Stimulated activated naive B cell treated with anti-CD40 and anti-IgM and Interleukin-4, amounts not matched to agents 10 μg/mL and 1 μg/mL and 100 μg/mL, for 72 hours (primary cell): ENCODE measurements around the gene RAB26.

ENCODE experiments used
- ATAC-seq, 2 donors: fragments of 150-1000 bp; cut with Tn5 transposase; replicated peaks; 2 replicates each; pipeline ENCODE4 v1.10.0; 2021; ENCODE audit warnings: moderate library complexity in 1 of 2
- DNase-seq: peaks from one replicate; pipeline ENCODE4 v3.0.0; 2021
- H3K27ac Mint-ChIP-seq: one replicate; pipeline ENCODE4 v1.8.0; 2022; ENCODE audit warnings: mild to moderate bottlenecking, mixed read lengths
- H3K27me3 Mint-ChIP-seq, 2 donors: one replicate each; pipeline ENCODE4 v1.8.0; 2022; ENCODE audit warnings: mixed read lengths in 2 of 2
- H3K36me3 Mint-ChIP-seq, 2 donors: one replicate each; pipeline ENCODE4 v1.8.0; 2022; ENCODE audit warnings: mixed read lengths in 2 of 2, mild to moderate bottlenecking in 1 of 2
- H3K4me1 Mint-ChIP-seq, 2 donors: one replicate each; pipeline ENCODE4 v1.8.0; 2022; ENCODE audit warnings: mixed read lengths in 2 of 2, mild to moderate bottlenecking in 1 of 2
- H3K4me3 Mint-ChIP-seq, 2 donors: one replicate each; pipeline ENCODE4 v1.8.0; 2022; ENCODE audit warnings: mild to moderate bottlenecking in 2 of 2, mixed read lengths in 2 of 2, moderate library complexity in 1 of 2
- H3K9me3 Mint-ChIP-seq, 2 donors: one replicate each; pipeline ENCODE4 v1.8.0; 2022; ENCODE audit warnings: mixed read lengths in 2 of 2, mild to moderate bottlenecking in 1 of 2

RAB26 gene

GRCh38 chr16:2143878-2144485, 4.4 kb upstream of the RAB26 start:
- Mint-ChIP-seq H3K27me3 (no peaks in the 10 kb centered on the region), H3K9me3 (no peaks in the 10 kb centered on the region), H3K27ac (no peak overlapping the region), H3K4me1 (peaks cover 4 to 11% of the 10 kb centered on the region in 2 donors), H3K36me3 (peaks cover 0 to 3% of the 10 kb centered on the region in 2 donors), H3K4me3 (no peak overlapping the region)
- DNase-seq (no peak), ATAC-seq (no peak)

DNA sequence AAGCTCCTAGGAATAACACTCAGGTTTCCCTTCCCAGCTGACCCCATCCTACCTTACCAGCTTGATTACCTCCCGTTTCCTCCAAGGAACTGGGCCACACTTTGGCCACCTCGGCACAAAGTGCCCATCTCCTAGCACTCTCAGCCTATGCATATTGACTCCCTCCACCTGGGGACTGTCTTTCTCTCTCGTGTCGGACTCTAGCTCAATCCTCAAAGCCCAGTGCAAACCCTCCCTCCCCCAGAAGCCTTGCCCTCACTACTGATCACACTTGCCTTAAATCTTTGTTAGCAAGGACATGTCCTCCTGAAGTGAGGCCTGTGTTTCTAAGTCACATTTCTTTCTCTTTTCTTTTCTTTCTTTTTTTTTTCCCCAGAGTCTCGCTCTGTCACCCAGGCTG, 2.6 kb upstream of the RAB26 start:
- Mint-ChIP-seq H3K9me3 (no peaks in the 10 kb centered on the region), H3K27ac (peak overlapping the region; percentile 20), H3K4me1 (peaks cover 16 to 24% of the 10 kb centered on the region in 2 donors), H3K27me3 (no peaks in the 10 kb centered on the region), H3K36me3 (peaks cover 9 to 10% of the 10 kb centered on the region in 2 donors), H3K4me3 (no peak overlapping the region)
- DNase-seq = no peak
- ATAC-seq = no peak

GRCh38 chr16:2147378-2147777, 1.0 kb upstream of the RAB26 start:
- Mint-ChIP-seq H3K27ac (peak overlapping the region; percentile 9), H3K9me3 (no peaks in the 10 kb centered on the region), H3K4me3 (peak overlapping the region; percentile 21 to 55), H3K36me3 (peaks cover 21 to 23% of the 10 kb centered on the region in 2 donors), H3K4me1 (peaks cover 24 to 38% of the 10 kb centered on the region in 2 donors), H3K27me3 (no peaks in the 10 kb centered on the region)
- DNase-seq = no peak
- ATAC-seq = no peak

DNA sequence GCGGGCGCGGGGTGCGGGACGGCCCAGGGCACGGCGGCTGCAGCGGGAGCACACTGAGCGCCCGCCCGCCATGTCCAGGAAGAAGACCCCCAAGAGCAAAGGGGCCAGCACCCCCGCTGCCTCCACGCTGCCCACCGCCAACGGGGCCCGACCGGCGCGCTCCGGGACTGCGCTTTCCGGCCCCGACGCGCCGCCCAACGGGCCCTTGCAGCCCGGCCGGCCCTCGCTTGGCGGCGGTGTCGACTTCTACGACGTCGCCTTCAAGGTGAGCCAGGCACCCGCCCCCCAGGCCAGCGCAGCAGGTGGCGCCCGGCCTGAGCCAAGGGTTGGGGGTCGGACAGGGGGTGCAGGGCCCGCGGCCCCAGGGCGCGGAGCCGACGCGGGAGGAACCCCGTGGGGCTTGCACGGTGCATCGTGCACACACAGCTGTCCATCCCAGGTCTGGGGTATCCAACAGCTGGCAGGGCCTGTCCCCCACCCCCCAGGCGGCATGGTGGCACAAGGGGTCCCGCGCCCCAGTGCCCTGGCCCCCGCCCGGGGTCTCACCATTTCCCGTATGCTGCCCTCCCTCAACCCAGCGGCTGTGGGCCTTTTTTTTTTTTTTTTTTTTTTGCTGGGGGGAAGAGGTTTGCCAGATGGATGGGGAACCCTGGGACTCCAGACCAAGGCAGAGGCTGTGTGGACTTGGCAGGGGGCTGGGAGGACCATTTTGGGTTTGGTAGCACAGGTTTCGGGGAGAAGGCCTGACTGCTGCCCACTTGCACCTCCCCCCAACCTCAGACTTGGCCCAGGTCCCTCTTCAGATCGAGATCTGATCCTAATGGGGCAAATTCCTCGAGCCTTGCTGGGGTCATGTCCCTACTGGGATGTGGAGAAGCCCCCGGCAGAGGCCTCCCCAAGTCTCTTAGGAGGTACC, 547 bp downstream of the RAB26 start:
- DNase-seq = no peak
- ATAC-seq = peak; percentile 29
- H3K36me3 Mint-ChIP-seq = peaks cover 34 to 39% of the 10 kb centered on the region in 2 donors
- no peaks in the 10 kb centered on the region for H3K9me3 Mint-ChIP-seq
- peak overlapping the region; percentile 93 for H3K27ac Mint-ChIP-seq
- H3K27me3 Mint-ChIP-seq = no peaks in the 10 kb centered on the region
- H3K4me3 Mint-ChIP-seq = peak overlapping the region; percentile 70 to 78
- peaks cover 28 to 54% of the 10 kb centered on the region in 2 donors for H3K4me1 Mint-ChIP-seq

- H3K4me1 Mint-ChIP-seq = peaks cover 30 to 62% of the 10 kb centered on the region in 2 donors
- peak overlapping the region; percentile 70 to 78 for H3K4me3 Mint-ChIP-seq
- H3K9me3 Mint-ChIP-seq = no peaks in the 10 kb centered on the region
- ATAC-seq (no peak), DNase-seq (no peak)
- peak overlapping the region; percentile 93 for H3K27ac Mint-ChIP-seq
- H3K27me3 Mint-ChIP-seq = no peaks in the 10 kb centered on the region
- H3K36me3 Mint-ChIP-seq = peaks cover 43 to 47% of the 10 kb centered on the region in 2 donors
Observed at GRCh38 chr16:2149630-2150417, 1.4 kb downstream of the RAB26 start.

DNA sequence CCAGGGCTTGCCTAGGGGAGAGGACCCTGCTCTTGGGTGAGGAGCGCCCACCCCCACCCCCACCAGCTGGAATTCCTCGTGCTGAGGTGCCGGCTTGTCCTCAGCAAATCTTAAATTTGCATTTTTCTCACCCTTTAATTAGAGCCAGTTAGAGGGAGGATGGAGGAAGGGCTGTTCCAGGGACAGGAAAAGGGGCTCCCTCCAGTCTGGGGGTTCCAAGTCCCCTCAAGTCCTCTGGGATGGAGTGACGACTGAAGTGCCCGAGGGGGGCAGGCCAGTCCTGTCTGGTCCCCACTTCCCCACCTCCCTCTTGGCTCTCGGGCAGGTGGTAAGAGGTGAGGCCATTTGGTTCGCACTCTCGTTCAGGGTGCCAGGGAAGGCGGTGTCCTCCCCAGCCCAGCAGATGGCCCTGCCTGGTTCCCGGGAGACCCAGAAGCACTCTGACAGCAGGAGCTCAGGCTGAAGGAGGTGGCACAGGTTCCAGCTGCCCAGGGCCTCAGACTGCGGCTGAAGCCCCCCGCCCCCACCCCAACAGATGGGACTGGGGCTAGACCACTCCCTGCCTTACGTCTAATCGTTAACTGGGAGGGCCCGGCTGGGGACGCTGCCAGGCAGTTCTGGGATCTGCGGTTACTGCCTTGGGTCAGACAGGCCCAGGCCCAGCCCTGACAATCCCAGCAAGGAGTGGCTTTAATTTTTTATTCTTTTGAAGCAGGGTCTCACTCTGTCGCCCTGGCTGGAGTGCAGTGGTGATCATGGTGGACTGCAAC, 2.2 kb downstream of the RAB26 start:
- Mint-ChIP-seq H3K36me3 (peaks cover 48 to 54% of the 10 kb centered on the region in 2 donors), H3K4me3 (peak overlapping the region; percentile 78 to 80), H3K4me1 (peaks cover 30 to 68% of the 10 kb centered on the region in 2 donors), H3K9me3 (no peaks in the 10 kb centered on the region), H3K27ac (peak overlapping the region; percentile 95), H3K27me3 (no peaks in the 10 kb centered on the region)
- ATAC-seq (no peak), DNase-seq (no peak)

GRCh38 chr16:2151188-2152091, 3.0 kb downstream of the RAB26 start:
- Mint-ChIP-seq H3K4me3 (peak overlapping the region; percentile 80 to 96), H3K4me1 (peaks cover 32 to 73% of the 10 kb centered on the region in 2 donors), H3K27me3 (no peaks in the 10 kb centered on the region), H3K27ac (peak overlapping the region; percentile 95), H3K9me3 (no peaks in the 10 kb centered on the region), H3K36me3 (peaks cover 48 to 54% of the 10 kb centered on the region in 2 donors)
- no peak for ATAC-seq
- no peak for DNase-seq

DNA sequence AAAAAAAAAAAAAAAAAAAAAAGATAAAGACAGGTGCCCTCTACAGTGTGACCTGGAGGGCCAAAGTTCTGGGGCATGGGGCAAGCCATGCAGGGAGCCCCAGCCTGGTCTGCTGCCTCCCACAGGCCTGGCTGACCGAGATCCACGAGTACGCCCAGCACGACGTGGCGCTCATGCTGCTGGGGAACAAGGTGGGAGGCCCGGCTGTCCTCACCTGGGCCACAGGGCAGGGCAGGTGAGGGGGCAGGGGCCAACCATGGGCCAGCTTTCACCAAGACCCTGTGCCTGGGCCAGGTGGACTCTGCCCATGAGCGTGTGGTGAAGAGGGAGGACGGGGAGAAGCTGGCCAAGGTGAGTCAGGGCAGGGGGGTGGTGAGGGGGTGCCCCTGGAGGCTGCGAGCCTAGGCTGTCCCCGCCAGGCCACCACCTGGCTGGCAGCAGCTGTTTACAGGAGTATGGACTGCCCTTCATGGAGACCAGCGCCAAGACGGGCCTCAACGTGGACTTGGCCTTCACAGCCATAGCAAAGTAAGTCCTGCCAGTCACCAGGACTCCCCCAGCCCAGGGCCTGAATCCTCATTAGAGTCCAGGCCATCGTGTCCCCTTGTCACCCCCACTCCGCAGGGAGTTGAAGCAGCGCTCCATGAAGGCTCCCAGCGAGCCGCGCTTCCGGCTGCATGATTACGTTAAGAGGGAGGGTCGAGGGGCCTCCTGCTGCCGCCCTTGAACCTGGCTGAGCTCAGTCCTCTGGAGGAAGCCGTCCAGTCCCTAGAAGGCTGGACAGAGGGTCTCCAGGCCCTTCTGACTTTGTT, 4.5 kb downstream of the RAB26 start:
- Mint-ChIP-seq H3K4me1 (peaks cover 42 to 83% of the 10 kb centered on the region in 2 donors), H3K4me3 (peak overlapping the region; percentile 80 to 96), H3K36me3 (peaks cover 50 to 62% of the 10 kb centered on the region in 2 donors), H3K9me3 (no peaks in the 10 kb centered on the region), H3K27me3 (no peaks in the 10 kb centered on the region), H3K27ac (peak overlapping the region; percentile 95)
- ATAC-seq = no peak
- DNase-seq = no peak

DNA sequence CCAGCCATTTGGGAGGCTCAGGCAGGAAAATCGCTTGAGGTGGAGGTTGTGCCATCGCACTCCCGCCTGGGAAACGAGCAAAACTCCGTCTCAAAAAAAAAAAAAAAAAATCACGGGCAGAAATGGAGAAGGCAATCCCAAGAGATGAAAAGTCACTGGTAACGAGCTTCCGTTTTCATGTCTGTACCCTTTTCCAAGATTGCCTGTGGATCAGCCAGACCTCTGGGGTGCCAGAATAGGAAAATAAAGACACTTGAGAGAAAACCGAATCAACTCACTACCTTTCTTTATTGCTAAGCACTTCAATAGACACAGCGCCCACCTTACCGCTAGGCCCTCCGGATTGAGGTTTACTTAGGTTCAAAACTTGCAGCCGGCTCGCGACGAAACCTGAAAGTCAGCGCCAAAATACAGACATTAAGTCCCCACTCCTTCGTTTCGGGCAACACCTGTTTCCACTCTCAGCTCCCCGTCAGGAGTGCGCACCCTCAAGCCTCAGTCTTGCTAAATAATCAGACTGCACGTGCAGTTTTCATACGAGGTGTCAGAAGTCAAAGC, 6.2 kb downstream of the RAB26 start:
- H3K36me3 Mint-ChIP-seq = peaks cover 54 to 65% of the 10 kb centered on the region in 2 donors
- peak overlapping the region; percentile 95 for H3K27ac Mint-ChIP-seq
- H3K27me3 Mint-ChIP-seq = no peaks in the 10 kb centered on the region
- no peaks in the 10 kb centered on the region for H3K9me3 Mint-ChIP-seq
- H3K4me1 Mint-ChIP-seq = peaks cover 47 to 91% of the 10 kb centered on the region in 2 donors
- DNase-seq (no peak), ATAC-seq (no peak)
- peak overlapping the region; percentile 80 to 96 for H3K4me3 Mint-ChIP-seq

GRCh38 chr16:2155091-2155950, 6.9 kb downstream of the RAB26 start, which contains the start of gene TRAF7:
Gene TRAF7 (plus strand): TSS chr16:2155782. CDS start chr16:2163921, 8,139 bp downstream.
- DNase-seq = peak; percentile 99
- H3K27me3 Mint-ChIP-seq = no peaks in the 10 kb centered on the region
- no peaks in the 10 kb centered on the region for H3K9me3 Mint-ChIP-seq
- peaks cover 48 to 60% of the 10 kb centered on the region in 2 donors for H3K36me3 Mint-ChIP-seq
- H3K4me1 Mint-ChIP-seq = peaks cover 42 to 89% of the 10 kb centered on the region in 2 donors
- H3K27ac Mint-ChIP-seq = peak within 1 kb of the TSS; percentile 97
- H3K4me3 Mint-ChIP-seq = peak within 1 kb of the TSS; percentile 96
- ATAC-seq = peak; percentile 91 to 95
